Urothelium cell line (cell line): ENCODE data around the gene HELQ.

ENCODE experiments used
- DNase-seq: peaks from one replicate; pipeline ENCODE4 v3.0.0; 2011; ENCODE audit warnings: low spot score, mixed read lengths
- FAIRE-seq: peaks from 2 replicates; lab custom pipeline; 2011; peaks lifted over from hg19 to GRCh38; lab: Jason Lieb, UNC

HELQ gene

DNA sequence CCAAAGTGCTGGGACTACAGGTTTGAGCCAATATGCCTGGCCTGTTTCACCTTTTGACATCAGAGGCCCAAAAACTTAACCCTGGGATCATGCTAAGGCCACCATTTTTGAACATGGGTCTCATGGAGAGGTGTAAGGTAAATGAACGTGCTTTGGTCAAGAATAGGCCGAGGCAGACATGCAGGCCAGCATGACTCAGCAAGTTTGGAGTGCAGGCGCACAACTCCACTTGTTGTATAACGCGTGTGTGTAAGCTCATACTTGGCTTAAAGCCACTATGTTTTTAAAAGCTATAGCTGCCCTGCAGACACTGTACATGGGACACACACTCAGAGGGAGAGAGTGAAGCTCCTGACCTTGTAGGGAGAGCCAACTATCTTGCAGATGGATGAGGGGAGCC lies 77.2 kb downstream of the HELQ start:
- no peak for FAIRE-seq

GRCh38 chr4:83372931-83373330 lies 82.7 kb downstream of the HELQ start:
- DNase-seq, result no peak
- no peak for FAIRE-seq

More for the DNA sequence above, 77.2 kb downstream of the HELQ start:
- DNase-seq, result no peak

DNA sequence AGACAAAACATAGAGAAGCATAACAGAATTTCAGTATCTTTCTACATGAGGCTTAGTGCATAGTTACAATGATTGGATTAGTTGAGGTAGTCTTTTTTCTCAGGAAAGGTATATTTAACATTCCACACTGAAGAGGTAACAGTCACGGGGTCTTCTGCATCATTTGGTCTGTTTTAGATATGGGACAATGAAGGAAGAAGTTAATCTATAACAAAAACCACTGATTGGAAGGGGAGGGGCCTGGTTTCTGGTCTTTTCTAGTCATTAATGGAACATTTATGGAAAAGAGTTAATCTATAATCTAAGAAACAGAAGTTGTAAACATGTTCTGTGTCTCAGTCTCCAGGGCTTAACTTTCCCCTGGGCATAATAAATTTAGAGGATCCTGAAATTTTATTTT lies 83.7 kb downstream of the HELQ start:
- DNase-seq (no peak), FAIRE-seq (no peak)

- FAIRE-seq, result no peak
- no peak for DNase-seq
Observed at GRCh38 chr4:83371235-83371634, 84.4 kb downstream of the HELQ start.

DNA sequence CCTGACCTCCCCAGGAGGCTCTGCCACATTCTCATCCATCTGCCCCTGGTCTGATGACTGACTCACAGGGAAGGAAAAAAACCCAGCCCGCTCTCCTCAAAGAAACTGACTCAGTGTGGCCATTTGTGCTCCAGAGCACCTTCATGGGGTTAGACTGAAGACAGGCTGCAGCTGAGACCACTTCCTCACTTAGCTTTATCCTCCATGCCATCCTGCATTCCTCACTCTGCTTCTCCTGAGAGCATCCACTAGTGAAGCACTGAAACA lies 85.0 kb downstream of the HELQ start:
- no peak for DNase-seq
- no peak for FAIRE-seq

DNA sequence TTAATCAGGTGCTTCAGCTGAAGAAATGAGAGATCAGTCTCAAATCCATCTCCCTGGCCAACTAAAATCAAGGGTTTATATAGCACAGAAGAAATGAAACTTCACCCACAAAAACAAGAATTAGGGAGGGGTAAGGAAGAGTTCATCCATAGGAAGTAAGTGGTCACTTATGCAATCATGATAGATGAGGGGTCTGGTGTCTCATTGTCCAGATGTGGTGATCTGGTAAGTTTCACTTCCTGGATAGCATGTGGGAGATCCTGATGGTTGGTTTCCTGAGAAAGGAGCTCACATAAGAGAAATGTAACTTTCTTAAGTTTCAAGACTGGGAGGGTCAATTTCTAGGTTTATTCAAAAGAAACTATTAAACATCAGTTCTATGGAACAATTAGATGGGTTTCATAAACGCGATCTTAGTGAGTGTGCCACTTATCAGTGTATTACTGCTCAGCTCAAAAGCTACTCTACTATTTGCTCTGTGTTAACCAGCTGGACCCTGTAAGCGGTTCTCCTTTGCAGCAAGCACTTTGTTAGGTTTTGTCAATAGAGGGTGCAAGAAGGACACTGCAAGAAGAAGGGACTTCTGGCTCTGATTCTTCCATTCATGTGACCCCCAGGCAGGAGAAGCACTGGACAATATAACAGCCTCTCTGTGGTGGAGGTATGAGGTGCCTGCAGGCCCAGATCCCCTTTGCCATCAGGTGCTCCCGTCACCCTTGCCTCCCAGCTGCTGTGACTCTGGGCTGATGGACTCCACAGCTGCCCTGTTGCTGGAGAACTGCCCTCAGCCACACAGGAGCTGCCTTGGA lies 85.6 kb downstream of the HELQ start:
- no peak for FAIRE-seq
- DNase-seq, result no peak

- DNase-seq, result no peak
- FAIRE-seq, result no peak
Observed at GRCh38 chr4:83364312-83364711, 91.3 kb downstream of the HELQ start.

- no peak for DNase-seq
- FAIRE-seq, result no peak
Observed at GRCh38 chr4:83362492-83363329, 92.9 kb downstream of the HELQ start.

- FAIRE-seq, result no peak
- no peak for DNase-seq
Observed at GRCh38 chr4:83361416-83362103, 94.1 kb downstream of the HELQ start.

GRCh38 chr4:83360018-83360417 lies 95.6 kb downstream of the HELQ start:
- FAIRE-seq, result no peak
- DNase-seq, result no peak

DNA sequence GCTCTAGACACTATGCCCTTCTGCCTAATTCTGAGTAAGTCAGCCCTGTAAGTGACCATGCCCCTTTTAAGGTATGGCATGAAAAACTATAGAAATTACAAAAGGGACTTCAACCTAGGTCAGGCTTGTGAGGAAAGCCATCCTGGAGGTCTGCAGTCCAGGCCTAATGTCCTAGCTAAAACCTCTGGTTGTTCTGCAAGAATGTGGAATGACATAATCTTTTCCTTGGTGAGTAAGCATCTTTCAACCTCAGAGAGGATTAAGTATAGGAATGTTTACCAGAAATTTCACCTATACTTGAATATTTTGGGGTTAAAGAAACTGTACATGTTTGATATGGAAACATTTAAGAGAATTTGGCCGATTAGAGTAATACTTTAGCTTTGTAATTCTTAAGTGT lies 97.2 kb downstream of the HELQ start:
- FAIRE-seq (no peak), DNase-seq (peak; percentile 70)
